Choroid plexus epithelial cell (primary cell): ENCODE results near the gene POLR2L.

Source experiments
- DNase-seq: peaks from one replicate; pipeline ENCODE4 v3.0.0-alpha.2; 2010; ENCODE audit warnings: low read depth
- H3K4me3 ChIP-seq: 2 replicates; pipeline ENCODE4 v1.5.1; 2011; ENCODE audit warnings: low read depth, mild to moderate bottlenecking, control low read depth, low read length, moderate library complexity
- CTCF ChIP-seq: conservative IDR thresholded peaks from 2 replicates; pipeline ENCODE4 v1.5.1; 2011; ENCODE audit warnings: low read depth, mild to moderate bottlenecking, control low read depth, inconsistent platforms, low read length, moderate library complexity

The POLR2L gene

GRCh38 chr11:826227-826621 is 16.1 kb downstream of the POLR2L start:
- DNase-seq, result no peak
- no peak for TF ChIP-seq CTCF
- no peak overlapping the region for H3K4me3 ChIP-seq

- no peak overlapping the region for H3K4me3 ChIP-seq
- TF ChIP-seq CTCF, result no peak
- no peak for DNase-seq
Observed at GRCh38 chr11:825366-826226, 16.7 kb downstream of the POLR2L start.

- no peak for TF ChIP-seq CTCF
- no peak overlapping the region for H3K4me3 ChIP-seq
- DNase-seq, result no peak
Observed at GRCh38 chr11:824942-825341, 17.4 kb downstream of the POLR2L start.

- no peak for DNase-seq
- H3K4me3 ChIP-seq, result no peak overlapping the region
- TF ChIP-seq CTCF, result no peak
Observed at GRCh38 chr11:824292-824880, 17.9 kb downstream of the POLR2L start.

- no peak overlapping the region for H3K4me3 ChIP-seq
- no peak for TF ChIP-seq CTCF
- DNase-seq, result no peak
Observed at GRCh38 chr11:823441-824291, 18.7 kb downstream of the POLR2L start.

GRCh38 chr11:821512-822371 is 20.6 kb downstream of the POLR2L start:
- no peak for DNase-seq
- no peak for TF ChIP-seq CTCF
- no peak overlapping the region for H3K4me3 ChIP-seq
